Subcutaneous adipose tissue (tissue), 4 donors: Measurements from ENCODE around the gene NPR3. TPM values are rescaled to one million over a fixed set of nuclear protein-coding genes. Genes with fewer than 3 reads are reported as not detected.

Experiments
- CTCF ChIP-seq: fragments of 450-650 bp; IDR thresholded peaks from one replicate; pipeline ENCODE4 v1.5.1; 2016; ENCODE audit warnings: low read depth, mild to moderate bottlenecking, control low read depth, antibody characterized with exemption, moderate library complexity
- total RNA-seq, 4 donors: library from RNA; depleted of rRNA; stranded (reverse); fragments of >200 nt; gene quantifications; one replicate each; pipeline ENCODE4 v1.1.0, GENCODE V29; 2016

The NPR3 gene
- total RNA-seq, 4 donors from 2014 or later, result 5.6 to 45.4 (median 23.0) TPM

- no peak for TF ChIP-seq CTCF
These were observed 75.2 kb downstream of the NPR3 start for GRCh38 chr5:32786311-32786710.

- no peak for TF ChIP-seq CTCF
These were observed 79.4 kb downstream of the NPR3 start for GRCh38 chr5:32790411-32790951.

GRCh38 chr5:32791536-32792243 lies 80.6 kb downstream of the NPR3 start:
- TF ChIP-seq CTCF, result no peak

- TF ChIP-seq CTCF, result no peak
These were observed 83.0 kb downstream of the NPR3 start for GRCh38 chr5:32794086-32794485.

- no peak for TF ChIP-seq CTCF
These were observed 91.6 kb downstream of the NPR3 start for GRCh38 chr5:32802764-32803163.

GRCh38 chr5:32803656-32804055 lies 92.5 kb downstream of the NPR3 start:
- no peak for TF ChIP-seq CTCF

GRCh38 chr5:32805971-32806638 lies 95.0 kb downstream of the NPR3 start:
- no peak for TF ChIP-seq CTCF
